ENCODE data around the gene TEX28. TPM values are rescaled to one million over a fixed set of nuclear protein-coding genes. Genes with fewer than 3 reads are reported as not detected.

TEX28 gene, protein sequence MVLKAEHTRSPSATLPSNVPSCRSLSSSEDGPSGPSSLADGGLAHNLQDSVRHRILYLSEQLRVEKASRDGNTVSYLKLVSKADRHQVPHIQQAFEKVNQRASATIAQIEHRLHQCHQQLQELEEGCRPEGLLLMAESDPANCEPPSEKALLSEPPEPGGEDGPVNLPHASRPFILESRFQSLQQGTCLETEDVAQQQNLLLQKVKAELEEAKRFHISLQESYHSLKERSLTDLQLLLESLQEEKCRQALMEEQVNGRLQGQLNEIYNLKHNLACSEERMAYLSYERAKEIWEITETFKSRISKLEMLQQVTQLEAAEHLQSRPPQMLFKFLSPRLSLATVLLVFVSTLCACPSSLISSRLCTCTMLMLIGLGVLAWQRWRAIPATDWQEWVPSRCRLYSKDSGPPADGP
- not detected in 5 replicates for total RNA-seq (2022; extraction: Qiagen RNA extraction; ENCODE audit: low read depth)

DNA sequence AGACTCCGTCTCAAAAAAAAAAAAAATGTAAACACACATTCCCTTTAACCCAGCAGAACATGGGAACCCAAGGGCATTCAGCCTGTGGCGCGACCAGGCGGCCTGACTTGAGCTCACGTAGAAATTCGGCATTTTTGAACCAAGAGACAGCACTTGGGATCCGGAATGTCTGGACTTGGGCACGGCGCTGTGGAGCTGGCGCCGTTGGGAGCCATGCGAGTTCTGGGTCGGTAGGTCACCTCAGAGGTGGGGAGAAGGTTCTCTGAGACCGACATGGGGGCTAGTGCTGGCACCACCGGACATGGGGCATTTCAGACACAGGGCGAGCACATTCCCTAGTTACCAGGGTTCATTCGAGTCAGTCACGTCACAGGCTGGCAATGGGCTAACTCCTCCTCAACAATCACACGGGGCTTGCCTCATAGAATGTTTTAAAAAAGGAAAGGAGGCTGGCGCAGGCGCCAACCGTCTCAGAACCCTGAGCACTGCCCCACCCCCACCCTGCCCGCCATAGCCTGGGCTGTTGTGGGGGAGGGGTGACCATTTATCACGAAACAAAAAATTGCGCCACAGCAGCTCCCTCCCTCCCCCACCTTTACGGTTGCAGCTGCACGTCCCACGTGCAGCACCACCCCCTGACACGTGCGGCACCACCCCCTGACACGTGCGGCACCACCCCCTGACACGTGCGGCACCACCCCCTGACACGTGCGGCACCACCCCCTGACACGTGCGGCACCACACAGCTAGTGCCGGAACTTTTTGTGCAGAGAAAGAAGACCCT is at the start of gene TEX28:
Gene TEX28, minus strand, starts transcription at position 334 of the 784 bp plus-strand sequence. CDS start 3,007 bp downstream, outside the sequence.

DNA sequence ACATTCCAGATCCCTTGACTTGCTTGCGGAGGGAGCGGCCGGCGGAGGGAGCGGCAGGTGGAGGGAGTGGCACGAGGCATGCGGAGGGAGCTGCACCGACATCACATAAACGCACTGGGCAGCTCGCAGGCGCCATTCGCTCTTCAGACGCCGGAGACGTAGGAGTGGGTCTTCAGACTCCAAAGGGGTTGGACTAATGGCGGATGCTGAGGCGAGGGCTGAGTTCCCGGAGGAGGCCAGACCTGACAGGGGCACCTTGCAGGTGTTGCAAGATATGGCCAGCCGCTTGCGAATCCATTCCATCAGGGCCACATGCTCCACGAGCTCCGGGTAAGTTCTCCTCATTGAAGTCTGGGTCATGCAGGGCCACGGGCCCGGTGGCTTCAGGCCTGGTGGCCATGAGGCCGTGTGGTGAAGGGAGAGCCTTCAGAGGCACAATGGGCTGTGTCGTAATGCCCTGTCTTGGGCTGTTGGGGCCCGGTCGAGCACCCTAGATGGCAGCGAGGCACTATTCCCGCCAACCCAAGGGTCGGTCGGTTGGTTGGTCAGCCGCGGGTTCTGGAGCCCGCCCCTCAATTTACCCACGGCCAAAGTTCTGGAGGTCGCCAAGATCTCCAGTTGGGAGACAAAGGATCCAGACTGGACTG is 863 bp upstream of the TEX28 start, which contains the start of gene TKTL1:
Gene TKTL1, plus strand, starts transcription at position 132 of the 647 bp plus-strand sequence. Its CDS starts 65 bp downstream, at position 197.

DNA sequence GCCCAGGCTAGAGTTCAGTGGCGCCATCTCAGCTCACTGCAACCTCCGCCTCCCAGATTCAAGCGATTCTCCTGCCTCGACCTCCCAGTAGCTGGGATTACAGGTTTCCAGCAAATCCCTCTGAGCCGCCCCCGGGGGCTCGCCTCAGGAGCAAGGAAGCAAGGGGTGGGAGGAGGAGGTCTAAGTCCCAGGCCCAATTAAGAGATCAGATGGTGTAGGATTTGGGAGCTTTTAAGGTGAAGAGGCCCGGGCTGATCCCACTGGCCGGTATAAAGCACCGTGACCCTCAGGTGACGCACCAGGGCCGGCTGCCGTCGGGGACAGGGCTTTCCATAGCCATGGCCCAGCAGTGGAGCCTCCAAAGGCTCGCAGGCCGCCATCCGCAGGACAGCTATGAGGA is 37.6 kb downstream of the TEX28 start, which contains the start of gene OPN1MW3:
Gene OPN1MW3, plus strand, starts transcription at position 301 of the 400 bp plus-strand sequence. Its CDS starts 38 bp downstream, at position 339.

Other genes starting within 250 kb of the TEX28 start
- 17.0 to 20.7 TPM (median 20.1 TPM) in 5 replicates for gene MECP2, start 197.4 kb downstream of the TEX28 start, total RNA-seq (2022; extraction: Qiagen RNA extraction; ENCODE audit: low read depth)
- gene OPN1LW, start 150.9 kb downstream of the TEX28 start, total RNA-seq (2022; extraction: Qiagen RNA extraction; ENCODE audit: low read depth), result not detected in 5 replicates
- gene OPN1MW, start 112.5 kb downstream of the TEX28 start, total RNA-seq (2022; extraction: Qiagen RNA extraction; ENCODE audit: low read depth), result not detected in 5 replicates
- gene OPN1MW2, start 75.4 kb downstream of the TEX28 start, total RNA-seq (2022; extraction: Qiagen RNA extraction; ENCODE audit: low read depth), result not detected in 5 replicates
- not detected in 5 replicates for gene OPN1MW3, start 37.5 kb downstream of the TEX28 start, total RNA-seq (2022; extraction: Qiagen RNA extraction; ENCODE audit: low read depth)
- 0.10 to 0.23 TPM in 2 of 5 replicates, not detected in the others for gene TKTL1, start 671 bp upstream of the TEX28 start, total RNA-seq (2022; extraction: Qiagen RNA extraction; ENCODE audit: low read depth)
- 1,432 to 1,768 TPM (median 1,617 TPM) in 5 replicates for gene FLNA, start 79.5 kb upstream of the TEX28 start, total RNA-seq (2022; extraction: Qiagen RNA extraction; ENCODE audit: low read depth)
- gene EMD, start 84.2 kb upstream of the TEX28 start, total RNA-seq (2022; extraction: Qiagen RNA extraction; ENCODE audit: low read depth), result 114 to 166 TPM (median 150 TPM) in 5 replicates
- 5,322 to 5,614 TPM (median 5,495 TPM) in 5 replicates for gene RPL10, start 103.3 kb upstream of the TEX28 start, total RNA-seq (2022; extraction: Qiagen RNA extraction; ENCODE audit: low read depth)
- gene DNASE1L1, start 114.1 kb upstream of the TEX28 start, total RNA-seq (2022; extraction: Qiagen RNA extraction; ENCODE audit: low read depth), result 24.8 to 33.0 TPM (median 25.7 TPM) in 5 replicates
- 29.2 to 38.1 TPM (median 37.3 TPM) in 5 replicates for gene TAFAZZIN, start 116.4 kb upstream of the TEX28 start, total RNA-seq (2022; extraction: Qiagen RNA extraction; ENCODE audit: low read depth)
- gene ATP6AP1, start 133.6 kb upstream of the TEX28 start, total RNA-seq (2022; extraction: Qiagen RNA extraction; ENCODE audit: low read depth), result 74.5 to 108 TPM (median 106 TPM) in 5 replicates
- gene GDI1, start 142.0 kb upstream of the TEX28 start, total RNA-seq (2022; extraction: Qiagen RNA extraction; ENCODE audit: low read depth), result 87.3 to 107 TPM (median 98.1 TPM) in 5 replicates
- 105 to 122 TPM (median 115 TPM) in 5 replicates for gene FAM50A, start 149.0 kb upstream of the TEX28 start, total RNA-seq (2022; extraction: Qiagen RNA extraction; ENCODE audit: low read depth)
- gene PLXNA3, start 163.2 kb upstream of the TEX28 start, total RNA-seq (2022; extraction: Qiagen RNA extraction; ENCODE audit: low read depth), result 9.0 to 14.6 TPM (median 13.0 TPM) in 5 replicates
- 43.3 to 74.7 TPM (median 68.4 TPM) in 5 replicates for gene LAGE3, start 184.2 kb upstream of the TEX28 start, total RNA-seq (2022; extraction: Qiagen RNA extraction; ENCODE audit: low read depth)
- 63.2 to 69.4 TPM (median 68.0 TPM) in 5 replicates for gene UBL4A, start 191.5 kb upstream of the TEX28 start, total RNA-seq (2022; extraction: Qiagen RNA extraction; ENCODE audit: low read depth)
- gene SLC10A3, start 195.5 kb upstream of the TEX28 start, total RNA-seq (2022; extraction: Qiagen RNA extraction; ENCODE audit: low read depth), result 29.4 to 44.2 TPM (median 40.5 TPM) in 5 replicates
- 35.6 to 46.9 TPM (median 41.9 TPM) in 5 replicates for gene FAM3A, start 221.1 kb upstream of the TEX28 start, total RNA-seq (2022; extraction: Qiagen RNA extraction; ENCODE audit: low read depth)

Measured in A549 treated with CpdA at 1 μM for 4 hours (cell line).